ENCODE data around the gene MTFR1L.

GRCh38 chr1:25773441-25774125 is 46.2 kb upstream of the MTFR1L start:
- TF ChIP-seq CTCF (IDR thresholded peaks at IDR 0.05; ENCODE audit: low read length) (no peak), EZH2 (IDR thresholded peaks at IDR 0.05; ENCODE audit: borderline replicate concordance, low read length) (no peak)
